ENCODE measurements around the gene GPR17. TPM values are rescaled to one million over a fixed set of nuclear protein-coding genes. Genes with fewer than 3 reads are reported as not detected.

Gene GPR17
- total RNA-seq, 2 experiments from 2014 or later, result 0.22 TPM; not detected in 1

DNA sequence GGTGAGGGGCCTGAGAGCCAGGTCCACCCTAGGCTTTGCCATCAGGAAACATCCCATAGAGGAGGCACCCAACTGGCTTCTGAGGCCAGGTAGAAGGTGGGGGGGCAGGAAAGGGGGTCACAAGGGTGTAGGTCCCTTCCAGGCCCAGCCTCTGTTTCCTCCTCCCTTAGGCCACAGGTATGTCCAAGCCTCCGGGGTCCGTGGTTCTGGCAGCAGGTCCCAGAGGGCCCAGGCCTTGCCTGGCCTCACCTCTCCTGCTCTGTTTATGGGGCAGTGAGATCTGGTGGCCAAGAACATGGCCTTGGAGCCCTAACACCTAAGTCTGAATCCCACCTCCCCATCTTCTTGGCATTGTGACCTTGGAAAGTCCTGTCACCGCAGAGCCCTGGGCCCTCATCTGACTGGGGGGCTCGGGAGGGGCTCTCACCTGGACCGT is 21.6 kb upstream of the GPR17 start:
- H3K4me1 ChIP-seq (ENCODE audit: insufficient read depth, low read length, poor library complexity, severe bottlenecking), result no peaks in the 10 kb centered on the region
- TF ChIP-seq, protein P1, sequence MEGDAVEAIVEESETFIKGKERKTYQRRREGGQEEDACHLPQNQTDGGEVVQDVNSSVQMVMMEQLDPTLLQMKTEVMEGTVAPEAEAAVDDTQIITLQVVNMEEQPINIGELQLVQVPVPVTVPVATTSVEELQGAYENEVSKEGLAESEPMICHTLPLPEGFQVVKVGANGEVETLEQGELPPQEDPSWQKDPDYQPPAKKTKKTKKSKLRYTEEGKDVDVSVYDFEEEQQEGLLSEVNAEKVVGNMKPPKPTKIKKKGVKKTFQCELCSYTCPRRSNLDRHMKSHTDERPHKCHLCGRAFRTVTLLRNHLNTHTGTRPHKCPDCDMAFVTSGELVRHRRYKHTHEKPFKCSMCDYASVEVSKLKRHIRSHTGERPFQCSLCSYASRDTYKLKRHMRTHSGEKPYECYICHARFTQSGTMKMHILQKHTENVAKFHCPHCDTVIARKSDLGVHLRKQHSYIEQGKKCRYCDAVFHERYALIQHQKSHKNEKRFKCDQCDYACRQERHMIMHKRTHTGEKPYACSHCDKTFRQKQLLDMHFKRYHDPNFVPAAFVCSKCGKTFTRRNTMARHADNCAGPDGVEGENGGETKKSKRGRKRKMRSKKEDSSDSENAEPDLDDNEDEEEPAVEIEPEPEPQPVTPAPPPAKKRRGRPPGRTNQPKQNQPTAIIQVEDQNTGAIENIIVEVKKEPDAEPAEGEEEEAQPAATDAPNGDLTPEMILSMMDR (conservative IDR thresholded peaks at IDR 0.05; ENCODE audit: low read length), result no peak
- no peak for TF ChIP-seq EZH2phosphoT487 (IDR thresholded peaks at IDR 0.05; ENCODE audit: borderline replicate concordance, low read depth, low read length)
- no peak for DNase-seq (ENCODE audit: low spot score)
- no peaks in the 10 kb centered on the region for H3K79me2 ChIP-seq (ENCODE audit: insufficient read depth, low read depth, low read length)
- intact Hi-C loops (cut with micrococcal nuclease; ENCODE audit: unreplicated experiment), result no loop called here
- POLR2A ChIA-PET, result no interaction called here
- H3K36me3 ChIP-seq (ENCODE audit: insufficient read depth, low read length), result no peaks in the 10 kb centered on the region
- H3K4me2 ChIP-seq (ENCODE audit: low read length), result no peak overlapping the region
- H3K4me3 ChIP-seq (ENCODE audit: low read depth, low read length, poor library complexity, severe bottlenecking), result no peak overlapping the region
- no peak overlapping the region for H3K27ac ChIP-seq (ENCODE audit: low read depth, low read length, poor library complexity, severe bottlenecking)
- CTCF ChIA-PET (ENCODE audit: unreplicated experiment), result no interaction called here
- H2AFZ ChIP-seq (ENCODE audit: low read length), result no peak overlapping the region
- H4K20me1 ChIP-seq (ENCODE audit: insufficient read depth, low read length), result no peaks in the 10 kb centered on the region
- BruUV-seq (replicated peaks), result no TSS peak
- H3K9me2 ChIP-seq (ENCODE audit: insufficient read depth, low read length), result no peaks in the 10 kb centered on the region
- no peaks in the 10 kb centered on the region for H3K9me3 ChIP-seq (ENCODE audit: low read length)

DNA sequence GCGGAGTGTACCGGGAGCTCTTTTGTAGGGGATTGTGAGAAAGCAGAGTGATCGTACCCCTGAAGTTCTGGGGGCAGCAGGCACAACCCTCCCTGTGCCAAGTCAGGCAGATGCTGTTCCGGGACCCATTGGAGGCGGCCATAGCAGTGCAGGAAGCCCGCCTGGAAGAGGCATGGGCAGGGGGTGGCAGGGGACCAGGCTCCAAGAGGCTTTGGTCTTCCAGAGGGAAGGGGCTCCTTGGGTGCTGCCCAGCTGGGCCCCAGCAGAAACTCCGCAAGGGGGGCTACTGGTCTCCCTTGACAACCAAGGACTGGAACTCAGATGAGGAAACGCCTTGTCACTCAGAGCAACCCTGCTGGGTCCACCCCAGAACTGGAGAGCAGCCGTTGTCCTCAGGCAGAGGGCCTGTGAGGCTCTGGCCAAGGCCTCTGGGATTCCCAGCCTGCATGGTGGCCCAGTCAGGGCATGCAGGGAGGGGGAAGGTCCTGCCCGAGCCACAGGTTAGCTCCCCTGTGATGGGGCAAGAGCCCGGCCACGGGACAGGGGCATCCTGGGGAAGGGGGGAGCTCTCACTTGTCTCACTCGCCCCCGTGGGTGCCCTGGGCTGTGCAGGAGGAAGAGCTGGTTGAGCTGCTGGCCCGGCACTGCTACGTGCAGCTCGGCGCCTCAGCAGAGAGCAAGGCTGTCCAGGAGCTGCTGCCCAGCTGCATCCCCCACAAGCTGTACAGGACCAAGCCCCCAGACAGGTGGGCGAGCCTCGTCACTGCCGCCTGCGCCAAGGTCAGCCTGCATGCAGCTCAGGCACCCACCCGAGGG is 21.0 kb upstream of the GPR17 start:
- BruUV-seq (replicated peaks), result no TSS peak
- Histone ChIP-seq H3K4me1 (ENCODE audit: insufficient read depth, low read length, poor library complexity, severe bottlenecking) (no peaks in the 10 kb centered on the region), H3K4me3 (ENCODE audit: low read depth, low read length, poor library complexity, severe bottlenecking) (no peak overlapping the region), H3K4me2 (ENCODE audit: low read length) (no peak overlapping the region), H2AFZ (ENCODE audit: low read length) (no peak overlapping the region), H3K9me3 (ENCODE audit: low read length) (no peaks in the 10 kb centered on the region), H4K20me1 (ENCODE audit: insufficient read depth, low read length) (no peaks in the 10 kb centered on the region), H3K9me2 (ENCODE audit: insufficient read depth, low read length) (no peaks in the 10 kb centered on the region), H3K79me2 (ENCODE audit: insufficient read depth, low read depth, low read length) (no peaks in the 10 kb centered on the region), H3K36me3 (ENCODE audit: insufficient read depth, low read length) (no peaks in the 10 kb centered on the region), H3K27ac (ENCODE audit: low read depth, low read length, poor library complexity, severe bottlenecking) (no peak overlapping the region)
- POLR2A ChIA-PET, result interaction anchor here (0.7 kb wide), 1 partner anchor 9 kb away, joined by 3 read pairs; no protein-coding TSS in a partner anchor
- no peak for DNase-seq (ENCODE audit: low spot score)
- CTCF ChIA-PET (ENCODE audit: unreplicated experiment), result no interaction called here
- intact Hi-C loops (cut with micrococcal nuclease; ENCODE audit: unreplicated experiment), result no loop called here
- no peak for TF ChIP-seq EZH2phosphoT487 (IDR thresholded peaks at IDR 0.05; ENCODE audit: borderline replicate concordance, low read depth, low read length)
- TF ChIP-seq, protein P1 (conservative IDR thresholded peaks at IDR 0.05; ENCODE audit: low read length), result no peak

DNA sequence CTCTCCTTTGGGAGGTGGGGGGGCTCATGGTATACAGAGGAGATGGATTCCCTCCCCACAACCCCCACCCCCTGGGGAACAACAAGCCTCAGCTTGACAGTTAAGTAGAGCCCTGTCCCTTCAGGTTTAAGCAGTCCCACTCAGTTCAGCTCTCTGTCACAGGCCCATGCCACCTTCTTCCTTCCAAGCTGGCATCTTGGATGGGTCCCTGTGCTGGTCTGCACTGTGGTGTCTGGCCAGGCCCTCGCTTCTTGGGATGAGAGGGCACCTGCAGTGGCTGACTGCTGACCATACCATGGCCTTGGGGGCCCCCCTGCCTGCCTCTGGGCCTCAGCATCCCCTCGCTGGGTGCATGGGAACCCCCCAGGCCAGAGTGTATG is 20.4 kb upstream of the GPR17 start:
- BruUV-seq (replicated peaks), result no TSS peak
- intact Hi-C loops (cut with micrococcal nuclease; ENCODE audit: unreplicated experiment), result no loop called here
- H3K9me3 ChIP-seq (ENCODE audit: low read length), result no peaks in the 10 kb centered on the region
- no peaks in the 10 kb centered on the region for H3K79me2 ChIP-seq (ENCODE audit: insufficient read depth, low read depth, low read length)
- no peak for TF ChIP-seq EZH2phosphoT487 (IDR thresholded peaks at IDR 0.05; ENCODE audit: borderline replicate concordance, low read depth, low read length)
- TF ChIP-seq, protein P1 (conservative IDR thresholded peaks at IDR 0.05; ENCODE audit: low read length), result no peak
- H2AFZ ChIP-seq (ENCODE audit: low read length), result no peak overlapping the region
- DNase-seq (ENCODE audit: low spot score), result no peak
- no peak overlapping the region for H3K4me3 ChIP-seq (ENCODE audit: low read depth, low read length, poor library complexity, severe bottlenecking)
- ChIA-PET CTCF (ENCODE audit: unreplicated experiment) (no interaction called here), POLR2A (interaction anchor here (0.7 kb wide), 1 partner anchor 9 kb away, joined by 3 read pairs; no protein-coding TSS in a partner anchor)
- no peaks in the 10 kb centered on the region for H3K4me1 ChIP-seq (ENCODE audit: insufficient read depth, low read length, poor library complexity, severe bottlenecking)
- H4K20me1 ChIP-seq (ENCODE audit: insufficient read depth, low read length), result no peaks in the 10 kb centered on the region
- H3K4me2 ChIP-seq (ENCODE audit: low read length), result no peak overlapping the region
- H3K27ac ChIP-seq (ENCODE audit: low read depth, low read length, poor library complexity, severe bottlenecking), result no peak overlapping the region
- H3K36me3 ChIP-seq (ENCODE audit: insufficient read depth, low read length), result no peaks in the 10 kb centered on the region
- H3K9me2 ChIP-seq (ENCODE audit: insufficient read depth, low read length), result no peaks in the 10 kb centered on the region

Data from OCI-LY7 (cell line).